Colonic mucosa (tissue), 4 donors: ENCODE results near the gene ZC3H13. TPM values are rescaled to one million over a fixed set of nuclear protein-coding genes. Genes with fewer than 3 reads are reported as not detected.
A peak's percentile ranks its signal among the peaks of the same experiment; 100 is the strongest.

ENCODE experiments used
- DNase-seq: peaks from one replicate; pipeline ENCODE4 v3.0.0-alpha.2; 2020
- H3K27ac ChIP-seq: fragments of 200-600 bp; one replicate; pipeline ENCODE4 v1.8.0; 2021
- H3K27me3 ChIP-seq: fragments of 200-600 bp; one replicate; pipeline ENCODE4 v1.8.0; 2021
- H3K36me3 ChIP-seq: fragments of 200-600 bp; one replicate; pipeline ENCODE4 v1.8.0; 2021
- H3K4me1 ChIP-seq: fragments of 200-600 bp; one replicate; pipeline ENCODE4 v1.8.0; 2021; ENCODE audit warnings: mild to moderate bottlenecking
- H3K4me3 ChIP-seq: fragments of 200-600 bp; one replicate; pipeline ENCODE4 v1.8.0; 2021
- H3K9ac ChIP-seq, 2 donors: one replicate each; pipeline ENCODE4 v1.7.0; 2013; ENCODE audit warnings: control low read depth in 2 of 2, low read depth in 2 of 2, low read length in 2 of 2
- H3K9me3 ChIP-seq: fragments of 200-600 bp; one replicate; pipeline ENCODE4 v1.8.0; 2021
- CTCF ChIP-seq: fragments of 200-600 bp; IDR thresholded peaks from one replicate; pipeline ENCODE4 v1.8.0; 2022; ENCODE audit warnings: antibody characterized with exemption, mild to moderate bottlenecking
- intact Hi-C: fragments of 100-400 bp; cut with DNase I; formaldehyde crosslinking; loops from one replicate; pipeline ENCODE4 v1.14.1; 2022
- total RNA-seq, 2 donors: library from RNA; stranded (reverse); fragmentation: NEBNext Ultra II Directional in 1 of 2; extraction: Animal tissue kit (Norgen Biotek cat#: 25700) in 1 of 2; gene quantifications; one replicate each; pipeline ENCODE4 v1.2.1, GENCODE V29; 2021
- donor health status: healthy.
- donor health status: DM: no; HTN: no; CAD: no.
- donor health status: DM: no; HTN: no; CAD: no.

ZC3H13 gene
- total RNA-seq, 2 donors from 2014 or later = 23.2 to 37.5 TPM

GRCh38 chr13:46051968-46052318 is 603 bp downstream of the ZC3H13 start:
- intact Hi-C loops = no loop called here
- no peak for TF ChIP-seq CTCF
- no peaks in the 10 kb centered on the region for H3K27me3 ChIP-seq
- H3K9me3 ChIP-seq = no peaks in the 10 kb centered on the region
- no peaks in the 10 kb centered on the region for H3K36me3 ChIP-seq
- peaks cover 7% of the 10 kb centered on the region for H3K4me1 ChIP-seq
- H3K27ac ChIP-seq = peak overlapping the region; percentile 87
- DNase-seq = no peak
- H3K4me3 ChIP-seq = peak overlapping the region; percentile 76
- peak overlapping the region; percentile 84 to 89 for H3K9ac ChIP-seq

GRCh38 chr13:46050771-46051170 is 1.8 kb downstream of the ZC3H13 start:
- H3K9me3 ChIP-seq = no peaks in the 10 kb centered on the region
- no peaks in the 10 kb centered on the region for H3K27me3 ChIP-seq
- peaks cover 7% of the 10 kb centered on the region for H3K4me1 ChIP-seq
- intact Hi-C loops = no loop called here
- DNase-seq = no peak
- H3K36me3 ChIP-seq = no peaks in the 10 kb centered on the region
- no peak overlapping the region for H3K27ac ChIP-seq
- H3K4me3 ChIP-seq = no peak overlapping the region
- H3K9ac ChIP-seq = no peak overlapping the region
- TF ChIP-seq CTCF = no peak

- DNase-seq = no peak
- intact Hi-C loops = no loop called here
- no peak for TF ChIP-seq CTCF
Measured at GRCh38 chr13:46045424-46045823, 7.1 kb downstream of the ZC3H13 start.

GRCh38 chr13:46043647-46044046 is 8.9 kb downstream of the ZC3H13 start:
- no peaks in the 10 kb centered on the region for H3K9me3 ChIP-seq
- intact Hi-C loops = no loop called here

More at GRCh38 chr13:46045424-46045823, 7.1 kb downstream of the ZC3H13 start:
- Histone ChIP-seq H3K9ac (no peak overlapping the region), H3K36me3 (no peaks in the 10 kb centered on the region), H3K4me1 (no peaks in the 10 kb centered on the region), H3K27ac (no peak overlapping the region), H3K27me3 (no peaks in the 10 kb centered on the region), H3K4me3 (no peak overlapping the region), H3K9me3 (no peaks in the 10 kb centered on the region)

GRCh38 chr13:46041419-46041839 is 11.1 kb downstream of the ZC3H13 start:
- TF ChIP-seq CTCF = no peak
- DNase-seq = no peak
- intact Hi-C loops = no loop called here

More at GRCh38 chr13:46043647-46044046, 8.9 kb downstream of the ZC3H13 start:
- no peak for DNase-seq
- H3K36me3 ChIP-seq = no peaks in the 10 kb centered on the region
- H3K27ac ChIP-seq = no peak overlapping the region
- no peak for TF ChIP-seq CTCF
- no peak overlapping the region for H3K4me3 ChIP-seq
- H3K9ac ChIP-seq = no peak overlapping the region
- H3K4me1 ChIP-seq = no peaks in the 10 kb centered on the region
- no peaks in the 10 kb centered on the region for H3K27me3 ChIP-seq

GRCh38 chr13:46040763-46041162 is 11.8 kb downstream of the ZC3H13 start:
- H3K36me3 ChIP-seq = no peaks in the 10 kb centered on the region
- H3K4me1 ChIP-seq = no peaks in the 10 kb centered on the region
- DNase-seq = no peak
- H3K9me3 ChIP-seq = no peaks in the 10 kb centered on the region
- H3K27me3 ChIP-seq = no peaks in the 10 kb centered on the region
- no peak for TF ChIP-seq CTCF
- no peak overlapping the region for H3K4me3 ChIP-seq
- no peak overlapping the region for H3K9ac ChIP-seq
- intact Hi-C loops = no loop called here
- no peak overlapping the region for H3K27ac ChIP-seq

More at GRCh38 chr13:46041419-46041839, 11.1 kb downstream of the ZC3H13 start:
- H3K4me3 ChIP-seq = no peak overlapping the region
- H3K27me3 ChIP-seq = no peaks in the 10 kb centered on the region
- no peaks in the 10 kb centered on the region for H3K4me1 ChIP-seq
- no peaks in the 10 kb centered on the region for H3K9me3 ChIP-seq
- no peak overlapping the region for H3K9ac ChIP-seq
- no peak overlapping the region for H3K27ac ChIP-seq
- no peaks in the 10 kb centered on the region for H3K36me3 ChIP-seq
